Measurements from ENCODE around the gene GYS1.
"Not testable (repeated sequence)": the region's sequence is repeated elsewhere in the genome, so short reads cannot be mapped to it uniquely, and the experiment has no call there.

Gene GYS1

DNA sequence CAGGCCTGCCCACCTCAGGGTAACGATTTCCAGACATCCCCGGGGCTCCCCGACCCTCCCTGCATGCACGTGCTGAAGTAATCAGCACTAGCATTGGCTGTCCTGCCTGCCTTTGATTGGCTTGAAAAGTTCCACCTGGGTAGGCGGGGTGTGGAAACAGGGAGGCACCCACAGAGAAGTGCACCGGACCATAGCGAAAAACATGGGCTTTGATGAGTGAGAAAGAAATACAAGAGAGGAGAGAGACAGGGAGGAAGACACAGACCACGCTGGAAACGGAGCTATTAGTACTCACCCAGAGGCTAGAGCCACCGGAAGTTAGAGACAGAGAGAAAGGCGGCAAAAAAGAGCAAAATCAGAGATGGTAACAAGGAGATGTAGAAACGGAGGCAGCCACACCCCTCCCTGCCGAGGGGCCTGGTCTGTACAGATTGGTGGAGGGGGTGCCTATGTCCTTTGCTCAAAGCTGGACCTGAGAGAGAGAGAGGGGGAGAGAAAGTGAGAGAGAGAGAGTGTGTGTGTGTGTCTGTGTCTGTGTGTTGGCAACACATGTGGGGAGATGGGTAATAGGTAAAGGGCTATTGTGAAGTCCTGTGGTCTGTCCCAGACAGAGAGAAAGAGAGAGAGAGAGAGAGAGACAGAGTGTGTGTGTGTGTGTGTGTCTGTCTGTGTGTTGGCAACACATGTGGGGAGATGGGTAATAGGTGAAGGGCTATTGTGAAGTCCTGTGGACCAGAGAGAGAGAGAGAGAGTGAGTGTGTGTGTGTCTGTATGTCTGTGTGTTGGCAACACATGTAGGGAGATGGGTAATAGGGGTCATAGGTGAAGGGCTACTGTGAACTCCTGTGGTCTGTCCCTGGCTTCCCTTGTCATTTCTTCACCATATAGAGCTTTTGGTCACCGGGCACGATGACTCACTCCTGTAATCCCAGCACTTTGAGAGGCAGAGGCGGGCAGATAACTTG lies 28.1 kb upstream of the GYS1 start:
- no peak for DNase-seq
- TF ChIP-seq POLR2A (IDR thresholded peaks at IDR 0.05; ENCODE audit: low read length) (no peak), GATA1 (IDR thresholded peaks at IDR 0.05; ENCODE audit: low read depth, low read length) (no peak)

DNA sequence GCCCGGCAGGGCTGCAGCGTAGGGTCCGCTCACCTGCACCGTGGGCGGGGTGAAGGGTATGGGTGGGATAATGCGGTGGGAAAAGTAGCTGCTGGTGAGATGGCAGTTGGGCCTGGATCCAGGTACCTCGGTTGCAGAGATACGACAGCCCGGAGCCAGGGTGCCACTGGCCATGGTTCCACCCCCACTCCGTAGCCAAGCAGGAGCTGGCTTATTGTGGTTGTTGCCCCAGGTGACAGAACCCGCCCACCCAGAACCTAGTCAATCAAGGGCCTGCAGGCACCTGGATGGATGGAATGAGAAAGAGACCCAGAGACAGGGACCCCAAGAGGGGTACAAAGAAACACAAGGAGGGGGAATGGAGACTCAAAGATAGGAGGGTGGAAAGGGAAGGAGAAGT lies 27.2 kb upstream of the GYS1 start:
- no peak for TF ChIP-seq POLR2A (IDR thresholded peaks at IDR 0.05; ENCODE audit: low read length)
- DNase-seq, result no peak

DNA sequence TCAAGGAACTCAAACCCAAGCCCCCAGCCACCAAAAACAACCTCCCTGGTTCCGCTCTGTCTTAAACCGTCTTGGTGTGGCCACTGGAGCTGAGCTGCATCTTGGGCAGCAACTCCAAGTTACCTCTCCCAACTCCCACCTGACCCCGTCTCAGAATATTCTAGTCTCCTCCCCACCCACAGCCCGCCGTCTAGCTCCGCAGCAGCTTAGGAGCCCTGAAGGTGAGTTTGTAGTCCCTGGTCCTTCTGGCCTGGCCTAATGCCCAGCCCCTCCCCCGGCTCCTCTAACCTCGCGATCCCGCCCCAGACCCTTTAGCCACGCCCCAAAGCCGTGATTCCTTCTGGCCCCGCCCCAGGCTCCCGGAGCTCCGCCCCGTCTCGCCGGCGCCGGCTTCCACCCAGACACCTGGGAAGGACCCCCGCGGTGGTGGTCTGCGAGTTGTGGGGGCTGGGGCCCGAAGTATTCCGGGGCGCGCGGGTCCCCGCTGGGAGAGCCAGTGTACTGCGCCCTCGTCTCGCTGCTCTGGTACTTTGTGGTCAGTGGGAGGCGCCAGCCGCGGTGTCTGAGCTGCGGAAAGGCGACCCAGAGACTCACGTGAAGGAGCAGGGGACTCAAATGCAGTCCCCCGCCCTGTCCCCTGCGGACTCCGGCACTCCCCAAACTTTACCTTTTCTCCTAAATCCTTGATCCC lies 26.3 kb upstream of the GYS1 start:
- peak in 1 of 2 experiments; percentile 71 for DNase-seq
- TF ChIP-seq POLR2A (IDR thresholded peaks at IDR 0.05; ENCODE audit: low read length), result no peak
- TF ChIP-seq GATA1 (IDR thresholded peaks at IDR 0.05; ENCODE audit: low read depth, low read length), result no peak

DNA sequence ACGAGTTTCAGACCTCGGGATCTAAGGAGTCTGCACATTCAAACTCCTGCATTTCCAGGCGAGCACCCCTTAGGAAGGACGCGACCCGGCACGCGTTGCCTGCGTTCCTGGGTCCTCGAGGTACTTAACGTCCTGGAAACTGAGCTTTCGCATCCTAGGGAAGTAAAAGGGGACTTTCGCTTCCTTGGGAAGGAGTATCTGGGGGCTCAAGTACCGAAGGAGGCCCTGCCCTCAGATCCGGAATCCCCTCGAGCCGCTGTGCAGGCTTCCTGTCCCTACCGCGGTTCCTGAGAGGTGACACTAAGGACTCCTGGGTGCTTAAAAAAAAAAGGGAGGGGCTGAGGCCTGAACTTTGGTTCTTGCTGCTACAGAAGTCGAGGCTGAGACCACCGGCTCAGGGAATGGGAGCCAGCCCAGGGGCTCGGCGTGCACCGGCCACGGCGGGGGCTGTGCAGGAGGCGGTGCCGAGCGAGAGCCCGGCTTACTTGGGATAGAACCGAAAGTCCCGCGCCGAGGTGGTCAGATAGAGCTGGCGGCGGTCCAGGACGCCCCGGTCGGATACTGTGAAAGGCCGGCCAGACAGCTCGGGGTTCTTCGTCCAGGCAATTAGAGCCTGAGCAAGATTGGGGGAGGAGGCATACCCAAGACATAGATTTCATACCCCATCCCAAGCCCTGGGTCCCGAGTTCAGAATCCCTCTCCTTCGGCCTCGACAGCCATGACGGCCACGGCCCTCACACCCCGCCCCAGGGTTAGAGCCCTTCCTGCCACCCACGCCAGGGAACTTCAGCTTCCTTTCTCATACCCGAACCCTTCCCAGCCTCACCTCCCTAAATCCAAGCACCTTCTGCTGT lies 25.5 kb upstream of the GYS1 start:
- DNase-seq, result not testable (repeated sequence)

DNA sequence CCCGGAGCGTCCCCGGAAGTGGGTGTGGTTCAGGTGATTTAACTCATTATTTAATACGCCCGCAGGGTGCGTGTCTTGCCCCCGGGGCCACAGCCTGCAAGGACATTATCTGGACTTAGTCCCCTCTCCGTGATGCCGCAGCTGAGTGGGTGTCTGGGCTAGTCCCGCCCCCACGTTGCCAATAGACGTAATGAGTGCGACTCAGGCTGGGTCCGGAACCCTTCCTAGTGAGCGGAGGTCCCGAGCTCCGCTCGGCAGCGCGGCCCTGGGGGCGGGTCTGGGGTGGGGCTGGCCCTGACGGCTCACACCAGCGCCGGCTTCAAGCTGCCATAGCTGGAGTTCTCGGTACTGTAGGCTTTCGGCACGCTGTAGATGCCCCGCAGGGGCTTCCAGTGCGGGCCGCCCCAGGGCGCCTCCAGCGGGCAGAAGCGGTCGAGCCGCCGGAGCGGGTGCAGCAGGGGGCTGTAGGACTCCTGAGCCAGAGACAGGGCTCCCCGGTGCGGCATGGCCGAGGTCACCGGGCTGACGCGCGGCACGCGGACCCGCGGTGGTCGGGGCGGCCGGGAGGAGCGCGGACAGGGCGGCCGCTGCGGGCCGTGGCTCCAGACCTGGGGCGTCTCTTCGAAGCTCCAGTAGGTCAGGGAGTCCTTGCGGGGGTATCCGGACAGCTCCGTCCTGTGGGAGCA lies 24.7 kb upstream of the GYS1 start:
- peak in 1 of 2 experiments; percentile 67 for DNase-seq
- TF ChIP-seq GATA1 (IDR thresholded peaks at IDR 0.05; ENCODE audit: low read depth, low read length) (no peak), POLR2A (IDR thresholded peaks at IDR 0.05; ENCODE audit: low read length) (peak; percentile 34)

DNA sequence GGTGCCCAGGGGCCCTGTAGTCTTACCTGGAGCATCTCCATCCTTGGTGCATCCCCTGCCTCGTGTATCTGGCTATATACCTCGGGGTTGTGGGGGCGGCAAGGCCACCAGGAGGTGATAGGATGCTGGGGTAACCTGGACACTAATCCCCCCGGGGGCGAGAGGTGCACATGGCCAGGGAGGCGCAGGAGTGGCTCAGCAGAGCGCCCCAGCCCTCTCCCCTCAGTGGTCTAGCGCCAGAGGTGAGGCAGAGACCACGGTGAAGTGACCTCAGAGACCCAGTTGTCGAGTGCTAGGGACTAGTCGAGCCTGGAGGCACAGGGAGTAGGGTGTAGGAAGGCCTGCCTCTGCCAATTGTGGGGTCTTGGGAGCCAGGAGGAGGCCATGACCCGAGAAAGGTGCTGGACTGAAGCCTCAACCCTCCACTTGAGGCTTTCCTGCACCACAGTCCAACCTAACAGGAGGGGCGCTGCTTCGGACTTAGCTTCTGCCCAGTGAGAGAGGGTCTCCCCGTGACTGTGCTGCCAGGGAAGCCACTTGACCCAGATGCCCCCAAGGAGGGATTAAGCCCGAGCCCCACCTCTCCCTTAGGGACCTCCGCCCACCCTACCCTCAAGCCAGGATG lies 24.0 kb upstream of the GYS1 start, which contains the start of gene LHB:
Gene LHB, minus strand, starts transcription at position 51 of the 625 bp plus-strand sequence. Its CDS starts 10 bp downstream, at position 41.
- TF ChIP-seq POLR2A (IDR thresholded peaks at IDR 0.05; ENCODE audit: low read length) (no peak), GATA1 (IDR thresholded peaks at IDR 0.05; ENCODE audit: low read depth, low read length) (no peak)

DNA sequence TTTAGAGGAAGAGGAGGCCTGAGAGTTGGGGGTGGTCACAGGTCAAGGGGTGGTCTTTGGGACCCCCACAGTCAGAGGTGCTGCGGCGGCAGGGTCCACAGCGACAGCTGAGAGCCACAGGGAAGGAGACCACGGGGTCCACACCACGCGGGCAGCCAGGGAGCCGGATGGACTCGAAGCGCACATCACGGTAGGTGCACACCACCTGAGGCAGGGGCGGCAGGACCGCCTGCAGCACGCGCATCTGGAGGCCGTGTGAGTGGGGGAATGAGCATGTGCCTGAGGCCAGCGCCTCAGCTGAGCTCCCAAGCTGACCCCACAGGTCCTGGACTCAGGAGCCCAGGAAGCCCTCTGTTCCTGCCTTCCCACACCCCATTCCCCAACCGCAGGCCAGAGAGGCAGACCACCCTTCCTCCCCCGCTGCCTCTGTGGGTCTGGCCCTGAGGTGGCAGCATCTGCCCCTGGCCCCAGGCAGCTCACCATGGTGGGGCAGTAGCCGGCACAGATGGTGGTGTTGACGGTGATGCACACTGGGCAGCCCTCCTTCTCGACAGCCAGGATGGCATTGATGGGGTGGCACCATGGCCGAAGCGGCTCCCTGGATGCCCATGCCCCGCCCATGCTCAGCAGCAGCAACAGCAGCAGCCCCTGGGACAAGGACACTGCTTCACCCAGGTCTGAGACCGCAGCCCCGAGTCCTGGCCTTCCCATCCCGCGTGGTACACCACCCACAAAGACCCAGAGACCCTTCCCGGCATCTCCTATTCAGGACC lies 23.1 kb upstream of the GYS1 start:
- no peak for TF ChIP-seq POLR2A (IDR thresholded peaks at IDR 0.05; ENCODE audit: low read length)
- TF ChIP-seq GATA1 (IDR thresholded peaks at IDR 0.05; ENCODE audit: low read depth, low read length), result no peak

More for the DNA sequence above, 24.0 kb upstream of the GYS1 start, which contains the start of gene LHB:
- no peak for DNase-seq

DNA sequence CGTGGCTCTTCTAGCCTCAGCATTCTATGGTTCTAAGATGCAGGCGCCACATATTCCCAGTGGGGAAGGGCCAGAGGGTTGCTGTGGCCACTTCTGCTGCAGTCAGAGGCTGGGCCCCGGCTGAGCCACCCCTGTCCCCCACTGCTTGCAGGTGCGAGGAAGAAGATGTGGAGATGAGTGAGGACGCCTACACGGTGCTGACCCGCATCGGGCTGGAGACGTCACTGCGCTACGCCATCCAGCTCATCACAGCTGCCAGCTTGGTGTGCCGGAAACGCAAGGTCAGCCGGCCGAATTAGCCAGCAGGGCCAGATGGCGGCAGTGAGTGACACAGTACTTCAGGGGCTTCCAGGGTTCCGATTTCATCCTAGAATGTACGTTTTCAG lies 21.8 kb upstream of the GYS1 start:
- DNase-seq, result no peak
- no peak for TF ChIP-seq POLR2A (IDR thresholded peaks at IDR 0.05; ENCODE audit: low read length)
- no peak for TF ChIP-seq GATA1 (IDR thresholded peaks at IDR 0.05; ENCODE audit: low read depth, low read length)

More for the DNA sequence above, 23.1 kb upstream of the GYS1 start:
- no peak for DNase-seq

DNA sequence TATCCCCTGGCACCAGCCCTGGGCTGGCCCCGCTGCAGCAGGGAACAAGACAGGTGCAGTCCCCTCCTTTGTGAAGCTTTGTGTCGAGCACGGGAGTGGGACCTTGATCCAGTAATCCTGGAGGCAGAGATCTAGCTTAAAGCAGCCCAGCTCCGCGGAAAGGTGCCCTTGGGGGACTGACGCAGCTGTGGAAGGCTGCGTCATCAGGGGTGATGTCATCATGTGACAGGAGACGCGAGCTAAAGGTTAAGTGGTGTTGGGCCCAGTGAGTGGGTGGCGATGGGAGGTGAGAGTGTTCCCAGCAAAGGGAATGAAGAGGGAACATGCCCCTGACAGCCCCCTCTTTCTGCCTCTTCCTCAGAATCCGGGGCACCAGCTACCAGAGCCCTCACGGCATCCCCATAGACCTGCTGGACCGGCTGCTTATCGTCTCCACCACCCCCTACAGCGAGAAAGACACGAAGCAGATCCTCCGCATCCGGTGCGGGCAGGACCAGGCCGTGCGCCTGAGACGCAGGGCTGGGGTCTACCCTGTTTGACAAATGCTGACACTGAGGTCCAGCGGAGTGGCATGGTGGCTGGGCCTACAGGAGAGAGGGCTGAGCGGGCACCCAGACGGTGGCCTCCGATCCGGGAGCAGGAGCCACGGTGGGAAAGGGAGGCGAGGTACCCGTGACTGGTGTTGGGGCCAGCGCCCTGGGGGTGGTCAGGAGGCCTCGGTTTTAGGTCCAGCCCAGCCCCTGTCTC lies 21.2 kb upstream of the GYS1 start:
- DNase-seq, result no peak
- no peak for TF ChIP-seq POLR2A (IDR thresholded peaks at IDR 0.05; ENCODE audit: low read length)
- no peak for TF ChIP-seq GATA1 (IDR thresholded peaks at IDR 0.05; ENCODE audit: low read depth, low read length)

DNA sequence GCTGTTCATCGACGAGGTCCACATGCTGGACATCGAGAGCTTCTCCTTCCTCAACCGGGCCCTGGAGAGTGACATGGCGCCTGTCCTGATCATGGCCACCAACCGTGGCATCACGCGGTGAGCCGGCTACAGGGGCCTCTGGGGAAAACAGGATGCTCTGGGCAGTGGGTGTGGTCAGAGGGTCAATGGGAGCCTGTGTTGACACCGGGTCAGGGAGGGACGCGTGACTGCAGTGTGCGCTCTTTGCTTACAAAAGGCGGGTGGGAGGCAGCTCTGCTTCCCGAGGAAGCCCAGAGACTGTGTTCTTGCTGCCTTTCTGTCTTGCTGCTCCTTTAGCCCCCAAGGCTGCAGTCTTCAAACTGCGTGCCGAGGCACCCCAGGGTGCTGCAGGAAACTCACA lies 18.1 kb upstream of the GYS1 start:
- TF ChIP-seq GATA1 (IDR thresholded peaks at IDR 0.05; ENCODE audit: low read depth, low read length) (no peak), POLR2A (IDR thresholded peaks at IDR 0.05; ENCODE audit: low read length) (no peak)
- no peak for DNase-seq

DNA sequence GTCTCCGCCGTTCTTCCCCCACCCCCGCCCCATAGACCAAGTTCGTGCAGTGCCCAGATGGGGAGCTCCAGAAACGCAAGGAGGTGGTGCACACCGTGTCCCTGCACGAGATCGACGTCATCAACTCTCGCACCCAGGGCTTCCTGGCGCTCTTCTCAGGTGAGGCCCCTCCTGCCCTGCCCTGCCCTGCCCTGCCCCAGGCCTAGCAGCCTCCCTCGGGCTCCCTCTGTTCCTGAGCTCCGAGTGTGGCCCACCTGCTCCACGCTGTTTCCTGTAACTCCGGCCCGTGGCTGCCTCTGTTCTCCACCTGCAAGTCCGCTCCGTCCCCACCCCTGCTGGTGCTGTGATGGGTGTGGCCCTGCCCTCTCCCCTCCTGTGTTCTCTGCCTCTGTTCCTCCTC lies 17.3 kb upstream of the GYS1 start:
- TF ChIP-seq POLR2A (IDR thresholded peaks at IDR 0.05; ENCODE audit: low read length) (no peak), GATA1 (IDR thresholded peaks at IDR 0.05; ENCODE audit: low read depth, low read length) (no peak)
- no peak for DNase-seq

DNA sequence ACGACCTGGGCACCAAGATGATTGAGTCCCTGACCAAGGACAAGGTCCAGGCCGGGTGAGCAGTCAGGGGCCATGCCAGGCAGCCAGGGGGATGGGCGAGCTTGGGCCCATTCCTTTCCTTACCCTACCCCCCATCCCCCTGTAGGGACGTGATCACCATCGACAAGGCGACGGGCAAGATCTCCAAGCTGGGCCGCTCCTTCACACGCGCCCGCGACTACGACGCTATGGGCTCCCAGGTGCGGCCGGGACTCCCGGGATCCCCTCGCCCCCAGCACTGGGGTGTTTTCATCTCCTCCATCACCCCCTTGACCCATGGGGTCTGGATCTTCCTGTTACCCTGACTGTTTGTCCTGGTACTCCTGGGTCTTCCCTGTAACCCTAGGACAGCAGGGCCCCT lies 16.7 kb upstream of the GYS1 start:
- TF ChIP-seq GATA1 (IDR thresholded peaks at IDR 0.05; ENCODE audit: low read depth, low read length) (no peak), POLR2A (IDR thresholded peaks at IDR 0.05; ENCODE audit: low read length) (no peak)
- DNase-seq, result no peak

All from erythroblast (primary cell).